HG02840 (cell line): ENCODE measurements around the gene VWA3A.
"Not testable (repeated sequence)": the region's sequence is repeated elsewhere in the genome, so short reads cannot be mapped to it uniquely, and the experiment has no call there.

Experiments
- ATAC-seq: cut with Tn5 transposase; IDR thresholded peaks from one replicate; pipeline ENCODE4 v1.9.1; 2021; ENCODE audit warnings: mild to moderate bottlenecking, moderate library complexity, moderate number of reproducible peaks; ENCODE audit not compliant: unreplicated experiment, low FRiP score

The VWA3A gene

DNA sequence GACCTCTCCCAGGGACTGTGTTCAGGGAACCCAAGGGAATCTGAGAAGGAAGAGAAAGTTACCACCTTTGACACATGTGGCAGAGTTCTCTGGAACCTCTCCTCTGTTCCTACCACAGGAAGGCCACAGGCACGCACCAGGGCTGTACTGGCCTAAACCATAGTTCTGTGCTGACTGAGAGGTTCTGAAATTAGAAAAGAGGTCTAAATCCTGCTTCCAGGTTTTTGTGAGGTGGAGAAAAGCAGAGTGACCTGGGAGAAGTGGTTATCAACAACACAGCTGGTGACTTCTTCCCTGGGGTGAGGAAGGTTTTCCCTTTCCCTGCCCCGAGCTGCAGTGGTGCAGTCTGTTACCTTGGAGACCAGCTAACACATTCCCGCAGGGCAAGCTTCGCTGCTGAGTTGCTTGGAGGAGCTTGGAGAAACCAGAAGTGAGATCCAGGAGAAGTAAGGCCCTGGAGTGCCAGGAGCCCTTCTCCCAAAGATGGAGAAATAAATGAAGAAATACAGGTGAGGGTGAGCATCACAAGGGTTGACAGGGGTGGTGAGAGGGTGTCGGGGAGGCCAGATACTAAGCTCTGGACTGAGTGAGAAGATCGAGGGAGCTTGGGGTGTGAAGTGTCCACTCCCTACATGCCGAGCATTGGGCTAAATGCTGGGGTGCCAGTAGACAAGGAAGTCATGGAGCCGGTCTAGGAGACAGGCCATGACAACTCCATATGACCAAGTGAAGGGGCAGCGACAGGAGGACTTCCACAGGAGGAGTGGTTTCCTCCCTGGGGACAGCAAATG is at the start of gene VWA3A:
VWA3A (plus strand) TSS at position 399 of the 791 bp plus-strand sequence; CDS start at position 496, 97 bp downstream.
- no peak for ATAC-seq

DNA sequence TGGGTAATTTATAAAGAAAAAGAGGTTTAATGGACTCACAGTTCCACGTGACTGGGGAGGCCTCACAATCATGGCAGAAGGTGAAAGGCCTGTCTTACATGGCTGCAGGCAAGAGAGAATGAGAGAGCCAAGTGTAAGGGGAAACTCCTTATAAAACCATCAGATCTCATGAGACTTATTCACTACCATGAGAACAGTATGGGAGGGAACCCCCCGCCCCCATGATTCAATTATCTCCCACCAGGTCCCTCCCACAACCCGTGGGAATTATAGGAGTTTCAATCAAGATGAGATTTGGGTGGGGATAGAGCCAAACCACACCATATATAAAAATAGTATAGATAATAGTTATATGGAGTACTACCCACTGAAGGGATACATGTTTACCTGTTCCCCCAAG is 48.5 kb upstream of the VWA3A start:
- ATAC-seq = not testable (repeated sequence)

DNA sequence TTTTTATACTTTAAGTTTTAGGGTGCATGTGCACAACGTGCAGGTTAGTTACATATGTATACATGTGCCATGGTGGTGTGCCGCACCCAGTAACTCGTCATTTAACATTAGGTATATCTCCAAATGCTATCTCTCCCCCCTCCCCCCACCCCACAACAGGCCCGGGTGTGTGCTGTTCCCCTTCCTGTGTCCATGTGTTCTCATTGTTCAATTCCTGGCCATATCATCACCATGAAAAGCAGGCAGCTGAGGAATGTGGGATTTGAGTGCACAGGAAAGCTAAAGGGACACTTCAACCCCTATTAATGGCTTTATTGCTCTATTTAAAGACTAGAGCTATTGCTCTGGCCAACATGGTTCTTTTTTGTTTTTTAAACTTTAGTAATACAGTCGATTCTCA is 46.5 kb upstream of the VWA3A start:
- ATAC-seq = not testable (repeated sequence)

DNA sequence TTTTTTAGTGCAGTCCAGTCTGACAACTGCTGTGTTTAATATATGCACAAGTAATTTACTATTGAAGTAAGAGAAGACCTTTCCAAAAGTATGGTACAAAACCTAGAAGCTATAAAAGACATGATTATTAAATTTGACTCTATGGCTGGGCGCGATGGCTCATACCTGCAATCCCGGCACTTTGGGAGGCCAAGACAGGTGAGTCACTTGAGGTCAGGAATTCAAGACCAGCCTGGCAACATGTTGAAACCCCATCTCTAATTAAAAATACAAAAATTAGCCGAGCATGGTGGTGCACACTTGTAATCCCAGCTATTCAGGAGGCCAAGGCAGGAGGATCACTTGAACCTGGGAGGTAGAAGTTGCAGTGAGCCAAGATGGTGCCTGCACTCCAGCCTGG is 41.4 kb upstream of the VWA3A start:
- no peak for ATAC-seq

DNA sequence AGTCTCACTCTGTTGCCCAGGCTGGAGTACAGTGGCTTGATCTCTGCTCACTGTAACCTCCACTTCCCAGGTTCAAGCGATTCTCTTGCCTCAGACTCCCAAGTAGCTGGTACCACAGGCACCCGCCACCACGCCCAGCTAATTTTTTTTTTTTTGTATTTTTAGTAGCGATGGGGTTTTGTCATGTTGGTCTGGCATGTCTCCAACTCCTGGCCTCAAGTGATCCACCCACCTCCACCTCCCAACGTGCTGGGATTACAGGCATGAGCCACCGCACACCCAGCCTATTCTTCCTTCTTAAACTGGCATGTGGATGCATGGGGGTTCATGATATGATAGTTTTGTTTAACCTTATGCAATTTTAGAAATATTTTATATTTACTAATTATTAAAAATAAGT is 39.4 kb upstream of the VWA3A start:
- no peak for ATAC-seq

DNA sequence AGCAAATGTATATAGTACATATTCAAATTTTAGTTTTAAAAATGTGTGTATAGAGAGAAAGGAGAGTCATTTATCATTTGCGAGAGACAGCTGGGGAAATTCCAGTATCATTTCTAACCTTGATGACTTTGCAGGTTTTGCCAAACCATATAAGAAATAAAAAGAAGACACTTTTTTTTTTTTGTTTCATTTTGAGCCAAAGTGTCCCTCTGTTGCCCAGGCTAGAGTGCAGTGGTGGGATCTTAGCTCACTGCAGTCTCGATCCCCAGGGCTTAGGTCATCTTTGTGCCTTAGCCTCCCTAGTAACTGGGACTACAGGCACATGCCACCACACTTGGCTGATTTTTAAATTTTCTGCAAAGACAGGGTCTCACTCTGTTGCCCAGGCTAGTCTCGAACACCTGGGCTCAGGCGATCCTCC is 38.4 kb upstream of the VWA3A start:
- no peak for ATAC-seq

DNA sequence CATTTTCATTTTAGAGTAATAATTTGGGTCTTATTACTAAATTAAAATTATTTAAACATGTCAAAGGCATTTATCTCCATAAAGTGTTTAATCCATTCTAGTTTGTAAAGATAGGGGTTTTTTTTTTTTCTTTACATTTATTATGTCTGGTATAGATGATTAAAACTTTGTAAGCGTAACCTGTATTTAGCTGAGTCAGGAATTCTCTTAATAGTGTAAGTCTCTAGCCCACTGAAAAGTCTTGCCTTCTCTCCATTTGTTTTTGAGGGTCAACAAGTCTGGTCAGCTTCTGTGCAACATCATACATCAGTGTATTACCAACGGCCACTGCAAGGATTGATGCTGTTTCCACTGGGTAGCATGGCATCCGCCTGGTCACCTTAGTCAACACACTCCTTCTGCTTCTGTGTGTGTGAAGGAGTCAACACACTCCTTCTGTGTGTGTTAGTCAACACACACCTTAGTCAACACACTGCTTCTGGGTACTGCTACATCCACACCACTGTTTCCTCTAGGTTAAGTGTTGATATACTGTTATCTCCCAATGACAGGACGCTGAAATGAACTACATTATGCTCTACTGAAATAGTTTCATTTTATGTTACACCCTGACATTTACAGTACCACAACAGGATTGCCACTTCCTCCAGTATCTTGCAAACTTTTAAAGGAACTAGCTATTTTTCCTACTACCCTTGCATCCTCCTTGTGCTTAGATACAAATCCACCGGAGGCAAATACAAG is 37.3 kb upstream of the VWA3A start:
- no peak for ATAC-seq

GRCh38 chr16:22055881-22056280 is 36.5 kb upstream of the VWA3A start:
- ATAC-seq = no peak

DNA sequence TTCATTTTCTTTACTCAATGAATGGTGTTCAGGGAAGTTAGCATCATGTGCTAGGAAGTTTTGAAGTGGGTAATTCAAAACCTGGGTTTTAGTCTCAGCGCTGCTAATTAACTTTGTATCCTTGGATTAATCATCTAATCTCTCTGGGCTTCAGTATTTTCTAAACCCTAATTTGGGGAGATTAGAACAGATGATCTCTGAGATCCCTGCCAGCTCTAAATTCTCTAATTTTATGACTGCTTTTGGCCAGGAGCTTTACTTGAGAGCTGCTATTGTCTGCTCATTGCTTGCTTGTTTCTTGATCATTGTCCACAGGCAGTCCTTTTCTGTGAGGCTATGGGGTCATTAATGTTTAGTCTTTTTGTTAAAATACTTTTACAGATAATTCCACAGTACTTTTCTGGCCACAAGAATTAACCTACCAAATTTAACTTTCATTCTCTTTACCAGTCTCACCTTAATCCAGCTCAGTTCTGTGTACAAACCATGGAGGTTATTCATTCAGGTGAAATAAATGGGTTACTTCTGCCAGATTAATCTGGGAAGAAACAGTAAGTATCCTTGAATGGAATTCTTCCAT is 28.4 kb upstream of the VWA3A start:
- no peak for ATAC-seq

DNA sequence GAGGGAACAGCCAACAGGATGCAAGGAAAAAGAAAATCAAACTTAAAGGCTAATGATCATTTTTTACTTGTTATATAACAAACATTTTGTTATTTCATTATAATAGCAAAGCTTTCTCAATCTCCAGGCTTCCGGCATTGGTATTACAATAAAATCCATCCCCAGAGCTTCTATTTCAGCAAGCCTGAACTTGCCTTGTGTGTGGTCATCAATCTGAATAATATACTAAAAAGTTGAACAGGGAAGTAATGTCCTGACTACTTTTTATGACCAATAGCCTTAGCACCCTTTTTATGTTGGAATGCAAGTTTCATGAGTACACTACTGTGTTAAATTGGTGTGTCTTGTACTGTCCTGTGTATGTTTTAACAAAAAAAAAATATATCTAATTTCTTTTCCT is 27.1 kb upstream of the VWA3A start:
- no peak for ATAC-seq

GRCh38 chr16:22070361-22071330 is 21.7 kb upstream of the VWA3A start:
- ATAC-seq = no peak

- no peak for ATAC-seq
Measured at GRCh38 chr16:22071331-22071910, 20.9 kb upstream of the VWA3A start.

DNA sequence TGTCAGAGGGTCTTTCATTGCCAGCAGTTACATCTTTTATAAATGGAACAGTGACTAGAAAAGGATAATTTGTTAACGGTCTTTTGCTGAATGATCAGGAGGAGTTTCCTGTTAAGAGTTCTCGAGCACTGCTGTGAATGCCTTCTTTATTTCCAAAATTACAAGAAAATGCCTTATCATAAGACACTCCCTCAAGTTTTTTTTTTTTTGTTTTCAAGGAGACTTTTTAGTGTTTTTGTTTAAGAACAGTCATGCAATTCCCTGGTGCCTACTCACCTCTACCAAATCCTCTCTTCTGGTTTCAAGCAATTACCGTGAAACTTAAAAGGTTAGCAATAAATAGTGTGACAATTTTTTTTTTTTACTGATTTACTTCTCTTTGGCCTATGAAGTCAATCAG is 19.0 kb upstream of the VWA3A start:
- no peak for ATAC-seq

- no peak for ATAC-seq
Measured at GRCh38 chr16:22075043-22075757, 17.1 kb upstream of the VWA3A start.

- ATAC-seq = no peak
Measured at GRCh38 chr16:22075776-22076175, 16.6 kb upstream of the VWA3A start.

DNA sequence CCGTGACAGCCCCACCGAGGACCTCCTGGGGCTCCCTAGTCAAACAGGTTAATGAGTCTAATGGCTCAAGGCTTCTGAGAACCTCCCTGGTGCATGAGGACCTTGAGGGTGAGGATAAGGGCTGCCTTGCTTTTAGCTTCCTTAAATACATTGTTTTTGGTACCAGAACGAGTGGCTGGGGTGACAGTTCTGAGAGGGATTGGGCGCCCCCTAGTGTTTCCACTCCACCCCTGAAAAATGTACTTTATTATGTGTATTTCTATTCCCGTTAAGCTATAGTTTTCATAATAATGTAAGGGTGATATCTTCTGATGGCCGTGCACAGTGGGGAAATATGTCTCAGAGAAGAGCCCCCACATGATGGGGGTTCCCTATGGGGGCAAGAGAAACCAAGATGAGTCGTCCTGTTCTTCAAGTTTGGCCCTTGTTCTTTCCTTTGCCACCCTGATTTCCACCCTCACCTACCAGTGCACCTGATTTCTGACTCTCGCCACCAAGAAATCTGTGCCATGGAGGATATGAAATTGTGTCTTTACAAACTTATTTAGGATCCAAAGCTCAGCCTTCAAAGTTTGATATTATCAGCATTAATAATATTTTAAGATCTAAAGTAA is 14.5 kb upstream of the VWA3A start:
- ATAC-seq = no peak

GRCh38 chr16:22078656-22079055 is 13.7 kb upstream of the VWA3A start:
- ATAC-seq = no peak

DNA sequence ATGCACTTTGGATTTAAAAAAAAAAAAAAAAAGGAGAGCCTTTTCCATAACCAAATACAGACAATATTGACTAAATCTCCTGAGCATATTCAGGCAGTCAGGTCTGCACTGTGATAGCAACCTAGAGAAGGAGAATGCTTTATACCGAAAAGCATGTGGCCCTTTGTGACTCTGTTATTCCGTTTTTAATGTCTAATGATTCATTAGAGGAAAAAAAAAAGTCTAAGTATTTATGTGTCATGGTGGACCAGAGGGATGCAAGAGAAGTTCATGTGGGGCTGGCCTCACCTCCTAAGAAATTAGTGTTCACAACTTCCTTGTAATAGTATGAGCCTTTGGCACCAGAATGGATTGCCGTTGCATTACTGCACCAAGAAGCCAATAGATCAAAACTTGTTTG is 11.3 kb upstream of the VWA3A start:
- ATAC-seq = no peak

GRCh38 chr16:22086440-22086839 is 5.9 kb upstream of the VWA3A start:
- ATAC-seq = no peak
